LNCaP clone FGC (cell line): ENCODE data around the gene DNAJA4.

Experiments
- DNase-seq: peaks from one replicate; pipeline ENCODE4 v3.0.0-alpha.2; 2011; ENCODE audit warnings: low read depth
- H3K4me3 ChIP-seq: 2 replicates; pipeline ENCODE4 v1.5.1; 2011; ENCODE audit warnings: mild to moderate bottlenecking, low read depth, low read length, control low read depth
- TF ChIP-seq, protein P1 (sequence below): IDR thresholded peaks from 2 replicates; pipeline ENCODE4 v1.5.1; 2012; ENCODE audit warnings: mild to moderate bottlenecking; ENCODE audit not compliant: control insufficient read depth, insufficient read depth; ENCODE audit errors: extremely low read depth

Gene DNAJA4

DNA sequence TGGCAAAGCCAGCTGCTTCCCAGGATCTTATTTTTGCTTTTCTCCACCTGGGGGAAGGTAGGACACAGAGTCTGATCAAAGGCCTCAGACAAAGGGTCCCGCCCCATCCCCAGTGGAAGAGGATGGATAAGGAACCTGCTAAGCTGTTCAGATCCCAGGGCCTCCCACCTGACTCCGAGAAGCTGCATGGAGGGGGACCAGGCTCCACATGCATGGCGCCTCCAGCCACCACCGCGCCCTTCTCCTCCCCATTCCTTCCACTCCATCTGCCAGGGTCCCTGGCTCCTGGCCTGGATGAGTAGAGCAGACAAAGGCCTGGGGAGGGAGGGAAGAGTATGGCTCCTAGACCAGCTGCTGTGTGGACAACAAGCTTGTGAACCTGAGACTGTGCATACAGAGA is 55.8 kb downstream of the DNAJA4 start:
- no peak overlapping the region for H3K4me3 ChIP-seq
- DNase-seq: no peak
- TF ChIP-seq, protein P1, sequence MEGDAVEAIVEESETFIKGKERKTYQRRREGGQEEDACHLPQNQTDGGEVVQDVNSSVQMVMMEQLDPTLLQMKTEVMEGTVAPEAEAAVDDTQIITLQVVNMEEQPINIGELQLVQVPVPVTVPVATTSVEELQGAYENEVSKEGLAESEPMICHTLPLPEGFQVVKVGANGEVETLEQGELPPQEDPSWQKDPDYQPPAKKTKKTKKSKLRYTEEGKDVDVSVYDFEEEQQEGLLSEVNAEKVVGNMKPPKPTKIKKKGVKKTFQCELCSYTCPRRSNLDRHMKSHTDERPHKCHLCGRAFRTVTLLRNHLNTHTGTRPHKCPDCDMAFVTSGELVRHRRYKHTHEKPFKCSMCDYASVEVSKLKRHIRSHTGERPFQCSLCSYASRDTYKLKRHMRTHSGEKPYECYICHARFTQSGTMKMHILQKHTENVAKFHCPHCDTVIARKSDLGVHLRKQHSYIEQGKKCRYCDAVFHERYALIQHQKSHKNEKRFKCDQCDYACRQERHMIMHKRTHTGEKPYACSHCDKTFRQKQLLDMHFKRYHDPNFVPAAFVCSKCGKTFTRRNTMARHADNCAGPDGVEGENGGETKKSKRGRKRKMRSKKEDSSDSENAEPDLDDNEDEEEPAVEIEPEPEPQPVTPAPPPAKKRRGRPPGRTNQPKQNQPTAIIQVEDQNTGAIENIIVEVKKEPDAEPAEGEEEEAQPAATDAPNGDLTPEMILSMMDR: no peak

DNA sequence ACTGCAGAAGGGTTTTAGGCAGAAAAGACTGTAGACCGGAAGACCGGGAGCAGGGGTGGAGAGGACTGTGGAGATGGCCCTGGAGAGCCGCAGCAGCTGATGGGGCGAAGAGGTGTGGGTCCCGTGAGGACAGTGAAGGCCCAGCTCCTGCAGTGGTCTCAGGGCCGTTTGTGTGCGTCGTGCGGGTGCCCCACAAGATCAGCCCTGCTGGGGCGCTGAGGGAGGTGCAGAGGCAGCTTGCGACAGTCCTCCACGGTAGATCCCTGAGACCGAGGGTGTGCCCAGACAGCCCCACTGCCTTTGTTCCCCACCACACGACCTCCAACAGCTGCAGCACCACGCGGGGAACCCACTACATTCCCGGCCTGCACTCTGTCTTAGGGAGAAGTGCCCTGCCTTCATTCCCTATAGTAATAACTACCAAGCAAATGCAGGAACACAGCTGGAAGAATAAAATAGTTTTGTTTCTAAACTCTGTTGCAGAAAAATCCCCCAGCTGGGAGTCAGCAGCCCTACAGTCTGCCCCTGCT is 56.7 kb downstream of the DNAJA4 start:
- no peak overlapping the region for H3K4me3 ChIP-seq
- TF ChIP-seq, protein P1: no peak
- no peak for DNase-seq

DNA sequence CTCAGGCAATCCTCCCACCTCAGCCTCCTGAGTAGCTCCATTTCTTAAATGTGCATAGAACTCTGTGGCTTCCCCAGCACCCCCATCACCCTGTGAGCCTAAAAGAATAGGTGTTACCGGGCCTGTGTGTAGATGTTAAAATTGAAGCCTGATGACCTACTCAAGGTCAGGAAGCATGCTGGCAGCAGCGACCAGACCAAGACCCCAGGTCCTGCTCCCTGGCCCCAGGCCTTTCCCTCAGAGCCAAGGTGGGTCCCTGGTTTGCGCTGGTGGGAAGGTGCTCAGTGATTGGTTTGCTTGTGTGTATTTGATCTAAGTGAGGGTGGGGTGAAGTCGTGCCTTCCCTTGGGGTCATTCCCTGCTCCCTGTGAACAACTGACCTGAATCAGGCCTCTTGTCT is 57.4 kb downstream of the DNAJA4 start:
- H3K4me3 ChIP-seq: no peak overlapping the region
- no peak for DNase-seq
- TF ChIP-seq, protein P1: no peak

DNA sequence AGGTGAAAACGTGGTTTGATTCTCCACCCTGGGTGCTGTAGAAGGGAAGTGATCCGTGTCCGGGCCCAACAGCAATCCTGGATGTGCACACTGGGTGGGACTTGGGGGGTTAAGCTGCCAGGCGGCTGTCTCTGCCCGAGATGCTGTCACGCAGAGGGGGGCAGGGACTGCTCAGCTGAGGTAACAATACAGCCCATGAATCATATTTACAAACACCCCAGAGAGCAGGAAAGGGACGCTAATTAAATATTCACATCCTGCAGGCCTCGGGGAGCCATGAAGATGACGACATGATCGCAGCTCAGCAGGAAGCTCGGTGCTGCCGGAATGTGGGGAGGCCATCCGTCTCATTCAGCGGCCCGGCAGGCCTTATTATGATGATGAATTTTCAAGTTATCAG is 57.9 kb downstream of the DNAJA4 start:
- no peak for DNase-seq
- H3K4me3 ChIP-seq: no peak overlapping the region
- TF ChIP-seq, protein P1: no peak

DNA sequence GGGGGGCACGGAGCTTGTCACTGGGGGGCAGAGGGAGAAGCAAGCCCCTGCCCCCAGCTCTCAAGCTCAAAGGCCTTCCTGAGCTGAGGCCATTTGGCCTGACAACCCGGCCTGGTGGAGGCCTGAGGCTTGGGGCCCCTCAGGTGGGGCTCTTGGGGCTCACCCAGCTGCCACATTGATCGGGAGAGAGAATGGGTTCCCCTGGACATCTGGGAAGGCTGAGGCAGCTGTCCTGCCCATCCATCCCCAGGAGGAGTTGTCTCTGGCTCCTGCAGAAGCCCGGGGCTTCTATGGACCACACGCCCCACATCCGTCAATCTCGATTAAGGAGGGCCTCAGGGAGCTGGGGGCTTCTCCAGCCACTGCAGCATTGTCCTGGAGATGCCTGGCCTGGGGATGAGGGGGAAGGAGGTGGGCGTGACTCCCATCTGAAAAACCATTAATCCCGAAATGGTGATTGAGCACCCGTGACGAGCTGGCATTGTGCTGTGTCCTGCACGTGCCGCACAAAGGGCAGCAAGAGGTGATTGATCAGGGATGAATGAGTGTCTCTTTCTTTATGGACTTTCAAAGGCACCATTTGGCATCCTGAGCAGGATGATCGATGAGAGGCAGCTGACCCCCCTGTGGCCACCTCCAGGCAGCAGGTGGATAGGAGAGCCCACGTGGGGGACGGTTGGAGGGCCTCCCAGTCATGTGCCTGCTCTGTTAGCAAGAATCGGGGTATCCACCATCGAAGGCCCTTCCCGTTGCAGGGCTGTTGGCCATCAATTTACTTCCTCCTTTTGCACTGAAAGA is 58.6 kb downstream of the DNAJA4 start:
- TF ChIP-seq, protein P1: no peak
- no peak for DNase-seq
- H3K4me3 ChIP-seq: no peak overlapping the region

DNA sequence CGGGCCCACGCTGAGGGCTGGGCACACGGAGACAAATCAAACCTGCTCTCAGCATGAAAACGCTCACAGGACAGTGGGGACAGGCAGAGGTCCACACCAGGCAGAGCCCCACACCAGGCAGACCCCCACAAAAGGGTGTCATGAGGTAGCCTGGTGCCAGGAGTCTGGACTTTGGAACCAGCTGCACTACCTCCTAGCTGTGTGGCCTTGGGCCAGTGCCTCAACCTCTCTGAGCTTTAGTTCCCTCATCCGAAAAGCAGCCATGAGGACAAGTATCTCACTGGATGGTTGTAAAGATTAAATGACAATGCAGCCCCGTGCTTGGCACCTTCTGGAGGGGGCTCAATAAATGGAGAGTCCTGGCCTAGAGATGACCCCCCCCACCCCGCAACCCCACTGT is 59.3 kb downstream of the DNAJA4 start:
- H3K4me3 ChIP-seq: no peak overlapping the region
- no peak for DNase-seq
- TF ChIP-seq, protein P1: no peak

DNA sequence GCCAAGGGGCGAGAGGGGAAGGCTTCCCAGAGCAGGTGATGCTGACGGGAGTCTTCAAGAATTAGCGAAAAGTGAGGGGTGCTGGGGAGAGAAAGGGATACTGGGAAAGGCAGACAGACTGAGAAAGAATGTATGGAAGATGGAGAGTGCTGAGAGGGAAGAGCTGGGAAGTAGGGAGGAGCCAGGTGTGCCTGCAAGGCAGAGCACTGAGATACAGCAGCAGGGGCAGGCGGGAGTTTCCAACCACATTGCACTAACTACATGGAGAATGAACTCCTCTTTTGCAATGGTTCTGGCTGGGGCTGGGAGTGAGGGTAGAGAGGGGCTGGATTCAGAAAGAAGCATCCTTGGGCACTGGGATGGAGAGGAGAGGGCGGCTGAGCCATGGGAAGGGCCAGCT is 59.8 kb downstream of the DNAJA4 start:
- no peak overlapping the region for H3K4me3 ChIP-seq
- TF ChIP-seq, protein P1: no peak
- DNase-seq: no peak
